Hematopoietic multipotent progenitor cell treated with erythropoietin and hydrocortisone succinate and interleukin-3 and kit ligand, for 6 days (in vitro differentiated cells): ENCODE data around the gene ILF3.

Source experiments
- DNase-seq: peaks from one replicate; pipeline ENCODE4 v3.0.0-alpha.2; 2015

The ILF3 gene

DNA sequence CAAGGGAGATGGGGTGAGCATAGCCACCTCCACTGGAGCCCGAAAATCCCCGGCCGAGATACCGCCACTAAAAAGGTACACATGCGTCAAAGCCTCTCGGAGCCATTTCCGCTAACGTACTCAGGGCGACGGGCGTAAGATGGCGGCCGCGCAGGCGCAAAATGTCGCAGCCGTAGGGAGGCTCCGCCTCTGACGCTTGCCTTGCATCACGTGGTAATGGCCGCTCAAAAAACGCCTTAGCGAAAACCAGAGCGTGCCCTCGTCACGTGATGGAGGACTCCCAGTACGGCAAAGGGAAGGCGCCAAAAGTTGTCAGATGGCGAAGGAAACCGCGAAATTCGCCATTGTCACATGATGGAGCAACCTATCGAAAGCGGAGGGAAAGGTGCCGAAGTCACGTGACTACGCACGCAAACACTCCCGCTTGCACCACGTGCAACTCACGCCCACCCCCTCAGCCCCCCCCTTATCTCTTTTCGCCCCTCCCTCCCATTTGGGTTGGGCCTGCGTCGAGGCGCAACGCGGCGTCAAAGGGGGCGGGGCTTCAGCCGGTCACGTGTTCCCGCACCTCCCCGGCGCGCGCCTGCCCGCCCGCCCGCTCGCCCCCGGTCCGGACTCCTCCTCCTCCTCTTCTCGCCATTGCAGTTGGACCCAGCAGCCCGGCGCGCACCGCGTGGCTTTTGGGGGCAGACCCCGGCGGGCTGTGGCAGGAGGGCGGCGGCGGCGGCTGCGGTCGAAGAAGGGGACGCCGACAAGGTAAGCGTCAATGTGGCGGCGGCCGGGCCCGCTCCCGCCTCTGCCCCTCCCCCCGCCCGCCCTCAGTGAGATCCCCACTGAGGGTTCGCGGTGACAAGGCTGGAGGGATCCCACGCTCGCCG lies at the start of gene ILF3:
ILF3 (plus strand) TSS at position 615 of the 878 bp plus-strand sequence. CDS start 16,260 bp downstream, outside the sequence.
- DNase-seq: peak; percentile 100

DNA sequence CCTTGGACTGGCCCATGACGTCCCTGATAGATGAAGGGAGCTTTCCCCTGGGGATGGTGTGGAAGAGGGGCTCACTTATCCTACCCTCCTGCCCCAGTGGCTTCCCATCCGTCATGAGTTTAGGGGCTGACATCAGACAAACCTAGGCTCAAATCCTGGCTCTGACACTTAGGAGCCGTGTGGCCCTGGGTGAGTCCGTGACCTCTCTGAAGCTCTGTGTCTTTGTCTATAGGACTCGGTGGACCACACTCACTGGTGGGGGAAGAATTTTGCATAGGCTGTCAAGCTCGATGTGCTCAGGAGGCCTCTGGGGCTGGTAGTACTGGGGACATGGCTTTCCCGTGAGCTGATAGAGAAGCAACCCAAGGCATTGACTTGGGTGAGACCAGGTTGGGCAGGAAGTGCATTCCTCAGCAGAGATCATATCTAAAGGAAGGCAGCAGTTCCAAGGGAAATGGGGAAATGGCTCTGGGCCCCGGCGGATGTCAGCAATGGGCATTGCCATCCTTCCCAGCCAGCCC lies 49.6 kb upstream of the ILF3 start:
- peak; percentile 36 for DNase-seq

DNA sequence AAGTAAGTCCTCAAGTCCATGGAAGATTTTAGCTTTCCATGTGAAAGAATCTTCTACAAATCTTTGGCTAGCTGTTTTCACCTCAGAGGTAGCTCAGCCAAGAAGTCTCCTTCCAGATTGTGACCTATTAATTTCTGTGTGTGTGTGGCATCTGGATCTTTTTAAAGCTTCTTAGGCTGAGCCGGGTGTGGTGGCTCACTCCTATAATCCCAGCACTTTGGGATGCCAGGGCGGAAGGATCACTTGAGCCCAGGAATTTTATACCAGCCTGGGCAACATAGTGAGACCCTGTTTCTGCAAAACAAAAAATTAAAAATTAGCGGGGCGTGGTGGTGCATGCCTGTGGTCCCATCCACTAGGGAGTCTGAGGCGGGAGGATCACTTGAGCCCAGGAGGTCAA lies 42.2 kb upstream of the ILF3 start:
- DNase-seq: no peak

DNA sequence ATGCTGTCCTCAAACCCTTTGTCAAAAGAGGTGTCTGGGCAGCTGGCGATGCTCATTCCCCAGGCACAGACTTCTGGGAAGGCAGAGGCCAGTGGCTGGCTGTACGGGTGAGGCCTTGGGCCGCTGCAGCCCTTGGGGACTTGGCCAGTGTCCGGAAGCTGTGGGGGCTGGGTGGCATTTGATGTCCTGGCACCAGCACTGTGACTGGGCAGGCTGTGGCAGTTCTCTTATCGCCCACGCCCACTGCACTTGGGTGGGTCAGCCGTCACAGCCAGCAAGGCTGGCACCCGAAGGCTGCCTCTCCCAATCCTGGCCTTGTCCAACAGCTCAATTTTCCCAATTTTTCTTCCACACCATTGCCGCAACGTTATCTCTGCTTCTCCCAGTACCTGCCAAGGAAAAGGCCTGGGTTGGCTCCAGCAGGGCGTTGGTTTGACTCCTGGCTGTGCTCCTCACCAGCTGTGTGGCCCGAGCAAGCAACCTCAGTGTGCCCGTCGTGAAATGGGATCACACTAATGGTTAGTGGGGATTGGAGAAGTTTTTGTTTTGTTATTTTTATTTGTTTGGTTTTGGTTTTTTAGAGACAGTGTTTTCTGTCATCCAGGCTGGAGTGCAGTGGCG lies 41.5 kb upstream of the ILF3 start:
- peak; percentile 72 for DNase-seq

DNA sequence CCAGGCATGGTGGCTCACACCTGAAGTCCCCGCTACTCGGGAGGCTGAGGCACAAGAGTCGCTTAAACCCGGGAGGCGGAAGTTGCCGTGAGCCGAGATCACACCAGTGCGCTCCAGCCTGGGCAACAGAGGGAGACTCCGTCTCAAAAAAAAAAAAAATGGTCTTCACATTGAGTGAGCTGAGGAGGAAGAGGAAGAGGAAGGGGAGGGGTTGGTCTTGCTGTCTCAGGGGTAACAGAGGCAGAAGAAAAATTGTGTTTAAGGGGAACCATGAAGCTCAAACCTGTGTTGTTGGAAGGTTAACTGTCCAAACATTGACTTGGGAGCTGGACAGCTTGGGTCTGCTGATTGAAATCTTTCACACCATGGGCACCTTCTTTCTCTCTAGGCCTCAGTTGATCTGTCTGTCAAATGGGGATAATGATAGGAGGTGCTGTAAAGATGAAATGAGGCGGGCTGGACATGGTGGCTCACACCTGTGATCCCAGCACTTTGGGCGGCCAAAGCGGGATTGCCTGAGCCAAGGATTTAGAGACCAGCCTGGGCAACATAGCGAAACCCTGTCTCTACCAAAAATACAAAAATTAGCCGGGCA lies 38.6 kb upstream of the ILF3 start:
- no peak for DNase-seq

DNA sequence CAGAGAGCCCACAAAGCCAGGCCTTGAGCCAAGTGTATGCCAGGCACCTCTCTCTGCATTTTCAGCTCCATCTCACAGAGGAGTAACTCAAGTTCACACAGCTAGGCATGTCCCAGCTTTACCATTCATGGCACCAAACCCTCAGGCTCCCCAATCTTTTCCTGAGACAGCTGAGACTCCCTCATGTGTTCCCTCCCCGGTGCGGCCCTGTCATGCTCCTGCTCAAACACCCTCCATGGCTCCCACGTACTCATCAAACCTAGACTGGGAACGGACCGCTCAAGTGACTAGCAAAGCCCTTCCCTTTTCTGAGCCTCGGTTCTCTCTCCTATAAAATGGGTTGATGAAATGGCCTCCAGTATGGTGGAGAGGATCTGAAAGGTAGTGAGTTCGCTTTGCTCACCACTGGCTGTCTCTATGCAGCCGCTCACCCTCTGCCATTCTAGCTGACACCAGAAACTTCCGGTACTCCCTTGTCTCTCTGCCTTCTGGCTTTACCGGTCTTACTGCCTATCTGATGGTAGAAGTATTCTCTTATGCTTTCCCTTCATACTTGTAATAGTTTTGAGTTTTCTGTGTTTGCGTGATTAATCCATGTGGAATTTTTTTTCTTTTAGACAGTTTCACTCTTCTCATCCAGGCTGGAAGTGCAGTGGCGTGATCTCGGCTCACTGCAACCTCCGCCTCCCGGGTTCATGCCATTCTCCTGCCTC lies 36.6 kb upstream of the ILF3 start:
- DNase-seq: peak; percentile 60

DNA sequence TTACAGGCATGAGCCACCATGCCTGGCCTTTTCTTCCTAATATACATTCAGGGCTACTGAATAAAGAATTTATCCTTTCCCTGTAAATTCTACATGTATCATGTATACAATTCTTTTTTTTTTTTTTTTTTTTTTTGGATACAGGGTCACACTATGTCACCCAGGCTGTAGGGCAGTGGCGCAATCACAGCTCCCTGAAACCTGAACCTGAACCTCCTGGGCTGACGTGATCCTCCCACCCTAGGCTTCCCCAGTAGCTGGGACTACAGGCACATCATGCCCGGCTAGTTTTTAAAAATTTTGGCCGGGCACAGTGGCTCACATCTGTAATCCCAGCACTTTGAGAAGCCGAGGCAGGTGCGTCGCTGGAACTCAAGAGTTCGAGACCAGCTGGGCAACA lies 35.3 kb upstream of the ILF3 start:
- DNase-seq: no peak

DNA sequence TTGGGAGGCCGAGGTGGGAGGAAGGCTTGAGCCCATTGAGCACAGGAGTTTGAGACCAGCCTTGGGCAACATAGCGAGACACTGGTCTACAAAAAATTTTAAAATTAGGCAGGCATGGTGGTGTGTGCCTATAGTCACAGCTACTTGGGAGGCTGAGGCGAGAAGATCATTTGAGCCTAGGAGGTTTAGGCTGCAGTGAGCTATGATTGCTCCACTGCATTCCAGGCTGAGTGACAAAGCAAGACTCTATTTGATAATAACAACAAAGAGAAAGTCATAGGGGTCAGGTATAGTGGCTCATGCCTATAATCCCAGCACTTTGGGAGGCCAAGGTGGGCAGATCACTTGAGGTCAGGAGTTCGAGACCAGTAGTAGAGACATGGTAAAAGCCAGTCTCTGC lies 33.4 kb upstream of the ILF3 start:
- no peak for DNase-seq

DNA sequence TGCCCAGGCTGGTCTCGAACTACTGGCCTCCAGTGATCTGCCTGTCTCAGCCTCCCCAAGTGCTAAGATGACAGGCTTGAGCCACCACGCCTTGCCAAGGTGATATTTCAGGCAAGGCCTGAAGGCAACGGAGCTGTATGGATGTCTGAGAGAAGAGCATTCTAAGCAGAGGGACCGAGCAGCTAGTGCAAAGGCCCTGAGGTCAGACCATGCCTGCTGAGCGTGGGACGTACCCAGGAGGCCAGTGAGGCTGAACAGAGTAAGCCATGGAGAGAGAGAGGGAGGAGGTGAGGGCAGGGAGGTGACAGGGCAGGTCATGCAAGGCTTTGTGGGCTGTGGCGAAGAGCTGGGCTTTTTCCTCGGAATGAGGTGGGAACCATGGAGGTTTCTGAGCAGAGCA lies 32.2 kb upstream of the ILF3 start:
- DNase-seq: no peak

DNA sequence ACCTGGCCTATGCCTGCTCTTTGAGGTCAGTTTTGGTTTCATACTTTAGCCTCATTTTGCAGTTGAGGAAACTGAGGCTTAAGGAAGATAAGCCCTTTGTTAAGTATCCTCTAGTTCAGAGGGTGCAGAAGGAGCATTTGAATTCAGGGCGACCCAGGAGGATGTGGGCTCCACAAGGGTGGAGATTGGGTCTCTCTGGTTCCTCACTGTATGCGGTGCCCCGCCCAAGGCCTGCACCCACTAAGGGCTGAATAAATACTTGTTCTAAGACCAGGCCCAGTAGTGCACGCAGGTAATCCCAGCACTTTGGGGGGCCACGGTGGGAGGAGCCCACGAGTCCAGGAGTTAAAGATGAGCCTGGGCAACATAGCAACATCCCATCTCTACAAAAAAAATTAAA lies 29.6 kb upstream of the ILF3 start:
- no peak for DNase-seq

DNA sequence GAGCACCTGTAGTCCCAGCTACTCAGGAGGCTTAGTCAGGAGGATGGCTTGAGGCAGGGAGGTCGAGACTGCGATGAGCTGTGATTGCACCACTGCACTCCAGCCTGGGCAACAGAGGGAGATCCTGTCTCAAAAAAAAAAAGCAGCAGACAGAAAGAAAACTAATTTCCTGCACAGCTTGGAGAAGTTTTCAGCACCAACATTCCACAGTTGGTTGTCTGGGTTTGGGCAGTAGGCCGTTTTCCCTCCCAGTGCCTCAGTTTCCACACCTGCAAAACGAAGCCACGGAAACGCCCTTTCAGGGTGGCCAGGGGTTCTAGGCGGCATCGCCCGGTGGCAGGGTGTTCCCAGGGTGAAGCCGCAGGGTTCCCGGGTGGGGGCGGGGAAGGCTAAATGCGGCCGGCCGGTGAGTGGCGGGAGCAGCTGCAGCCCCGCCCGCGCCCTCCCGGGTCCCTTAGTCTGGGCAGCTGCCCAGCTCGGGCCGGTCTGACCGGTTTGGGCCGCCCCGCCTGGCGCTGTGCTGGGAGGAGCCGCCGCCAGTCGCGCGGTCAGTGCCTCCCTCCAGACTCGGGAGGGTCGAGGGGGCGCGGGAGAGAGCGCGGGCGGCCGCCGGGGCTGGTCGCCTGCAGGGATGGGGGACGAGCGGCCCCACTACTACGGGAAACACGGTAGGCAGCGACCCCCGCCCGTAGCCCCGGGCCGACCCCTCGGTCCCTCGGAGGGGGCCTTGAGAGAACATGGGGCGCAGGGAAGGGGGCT lies 29.0 kb upstream of the ILF3 start, which contains the start of gene SLC44A2:
SLC44A2 (plus strand) TSS at position 551 of the 759 bp plus-strand sequence; CDS start at position 632, 81 bp downstream.
- DNase-seq: no peak

DNA sequence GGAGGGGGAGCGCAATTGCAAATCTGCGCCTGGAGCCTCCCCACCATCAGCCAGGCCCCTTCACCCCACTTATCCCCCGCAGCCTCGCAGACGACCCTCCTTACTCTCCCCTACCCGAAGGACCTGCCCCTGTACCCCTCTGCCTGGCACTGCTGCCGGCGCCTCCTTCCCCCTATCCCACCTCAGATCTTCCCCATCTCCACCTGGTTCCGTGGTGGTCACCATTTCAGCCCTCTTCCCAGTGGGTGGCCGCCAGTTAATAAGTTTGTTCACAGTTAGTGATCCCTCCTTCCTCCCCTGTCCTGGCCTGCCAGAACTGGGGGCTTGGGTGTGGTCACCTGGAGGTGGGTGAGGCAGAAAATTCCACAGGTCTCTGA lies 28.4 kb upstream of the ILF3 start:
- no peak for DNase-seq

DNA sequence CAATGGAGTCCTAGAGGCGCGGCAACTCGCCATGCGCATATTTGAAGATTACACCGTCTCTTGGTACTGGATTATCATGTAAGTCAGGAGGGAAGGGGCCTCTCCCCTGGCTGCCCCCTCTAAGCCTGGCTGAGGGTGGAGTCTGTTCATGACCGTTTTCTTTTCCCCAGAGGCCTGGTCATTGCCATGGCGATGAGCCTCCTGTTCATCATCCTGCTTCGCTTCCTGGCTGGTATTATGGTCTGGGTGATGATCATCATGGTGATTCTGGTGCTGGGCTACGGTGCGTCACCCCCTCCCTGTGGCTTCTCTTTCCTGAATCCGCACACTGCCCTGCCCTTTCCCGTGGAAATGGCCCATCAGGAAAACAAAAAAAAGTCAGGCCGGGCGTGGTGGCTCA lies 22.3 kb upstream of the ILF3 start:
- no peak for DNase-seq

DNA sequence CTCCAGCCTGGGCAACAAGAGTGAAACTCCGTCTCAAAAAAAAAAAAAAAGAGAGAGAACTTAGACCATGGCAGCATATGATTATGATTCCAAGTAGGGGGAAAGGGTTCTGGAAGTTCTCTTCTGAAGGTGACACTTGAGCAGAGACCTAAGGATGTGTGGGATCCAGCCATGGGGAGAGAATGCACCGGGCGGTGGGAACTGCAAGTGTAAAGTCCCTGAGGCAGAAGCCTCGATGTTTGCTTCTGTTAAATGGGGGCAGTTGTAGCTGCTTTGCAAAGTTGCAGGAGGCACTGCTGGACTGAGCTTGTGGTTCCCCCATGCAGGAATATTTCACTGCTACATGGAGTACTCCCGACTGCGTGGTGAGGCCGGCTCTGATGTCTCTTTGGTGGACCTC lies 19.7 kb upstream of the ILF3 start:
- DNase-seq: no peak

DNA sequence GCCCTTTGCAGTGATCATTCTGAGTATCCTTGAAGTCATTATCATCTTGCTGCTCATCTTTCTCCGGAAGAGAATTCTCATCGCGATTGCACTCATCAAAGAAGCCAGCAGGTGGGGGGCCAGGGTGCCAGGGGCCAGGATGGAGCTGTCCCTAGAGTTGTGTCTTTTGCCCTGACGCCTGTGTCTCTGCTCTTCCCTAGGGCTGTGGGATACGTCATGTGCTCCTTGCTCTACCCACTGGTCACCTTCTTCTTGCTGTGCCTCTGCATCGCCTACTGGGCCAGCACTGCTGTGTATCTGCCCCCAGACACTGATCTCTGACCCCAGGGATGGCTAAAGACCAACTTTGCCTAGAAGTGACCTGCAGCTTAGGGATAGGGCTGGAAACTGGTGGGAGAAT lies 19.2 kb upstream of the ILF3 start:
- no peak for DNase-seq

DNA sequence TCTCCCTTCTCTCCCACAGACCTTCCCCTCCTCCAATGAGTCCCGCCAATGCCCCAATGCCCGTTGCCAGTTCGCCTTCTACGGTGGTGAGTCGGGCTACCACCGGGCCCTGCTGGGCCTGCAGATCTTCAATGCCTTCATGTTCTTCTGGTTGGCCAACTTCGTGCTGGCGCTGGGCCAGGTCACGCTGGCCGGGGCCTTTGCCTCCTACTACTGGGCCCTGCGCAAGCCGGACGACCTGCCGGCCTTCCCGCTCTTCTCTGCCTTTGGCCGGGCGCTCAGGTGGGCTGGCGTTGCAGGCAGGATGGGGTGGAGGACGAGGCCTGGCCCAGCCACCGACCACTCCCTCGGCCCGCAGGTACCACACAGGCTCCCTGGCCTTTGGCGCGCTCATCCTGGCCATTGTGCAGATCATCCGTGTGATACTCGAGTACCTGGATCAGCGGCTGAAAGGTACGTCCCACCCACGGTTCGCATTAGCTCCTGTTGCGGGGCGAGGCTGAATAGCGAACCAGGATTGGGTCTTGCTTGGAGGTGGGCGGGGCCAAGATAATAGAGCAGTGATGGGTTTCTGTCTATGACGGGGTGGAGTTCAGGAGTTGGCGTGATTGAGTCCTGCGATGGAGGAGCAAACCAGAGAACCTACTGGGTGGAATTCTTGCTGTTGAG lies 17.7 kb upstream of the ILF3 start:
- no peak for DNase-seq

DNA sequence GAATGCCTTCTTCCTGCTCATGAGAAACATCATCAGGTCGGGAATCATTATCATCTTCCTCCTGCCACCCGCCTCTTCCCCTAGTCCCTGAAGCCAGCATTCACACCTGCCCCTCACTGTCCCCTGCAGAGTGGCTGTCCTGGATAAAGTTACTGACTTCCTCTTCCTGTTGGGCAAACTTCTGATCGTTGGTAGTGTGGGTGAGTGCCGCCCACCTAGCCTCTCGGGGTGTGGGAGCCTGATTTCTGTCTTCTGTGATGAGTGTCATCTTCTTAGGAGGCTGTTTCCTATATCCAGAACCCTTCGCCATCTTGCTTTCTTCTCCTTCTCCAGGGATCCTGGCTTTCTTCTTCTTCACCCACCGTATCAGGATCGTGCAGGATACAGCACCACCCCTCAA lies 16.3 kb upstream of the ILF3 start:
- no peak for DNase-seq

DNA sequence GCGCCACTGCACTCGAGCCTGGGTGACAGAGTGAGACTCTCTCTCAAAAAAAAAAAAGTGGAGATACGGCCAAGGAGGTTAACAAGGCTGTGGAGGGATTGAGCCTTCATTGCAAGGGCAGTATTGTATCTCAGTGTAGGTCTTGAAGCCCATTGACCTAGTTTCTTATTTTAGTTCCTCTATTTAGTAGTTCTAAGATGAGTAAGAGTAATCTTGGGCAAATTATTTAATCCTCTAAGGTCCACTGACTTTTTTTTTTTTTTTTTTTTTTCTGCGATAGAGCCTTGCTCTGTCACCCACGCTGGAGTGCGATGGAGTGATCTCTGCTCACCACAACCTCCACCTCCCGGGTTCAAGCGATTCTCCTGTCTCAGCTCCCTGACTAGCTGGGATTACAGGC lies 14.3 kb upstream of the ILF3 start:
- peak; percentile 37 for DNase-seq

DNA sequence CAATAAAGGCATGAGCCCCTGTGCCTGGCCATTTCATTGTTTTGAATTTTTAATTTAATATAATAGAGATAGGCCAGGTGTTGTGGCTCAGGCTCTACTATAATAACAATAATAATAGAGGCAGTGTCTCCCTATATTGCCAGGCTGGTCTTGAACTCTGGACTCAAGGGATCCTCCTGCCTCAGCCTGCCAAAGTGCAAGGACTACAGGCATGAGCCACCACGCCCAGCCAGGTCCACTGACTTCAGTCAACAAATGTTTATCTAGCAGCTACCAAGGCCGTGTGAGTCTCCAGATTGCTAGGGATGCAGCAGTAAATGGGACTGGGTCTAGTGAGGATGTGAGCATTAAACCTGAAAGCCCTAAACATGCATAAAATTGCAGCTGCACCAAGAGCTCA lies 13.8 kb upstream of the ILF3 start:
- DNase-seq: no peak

DNA sequence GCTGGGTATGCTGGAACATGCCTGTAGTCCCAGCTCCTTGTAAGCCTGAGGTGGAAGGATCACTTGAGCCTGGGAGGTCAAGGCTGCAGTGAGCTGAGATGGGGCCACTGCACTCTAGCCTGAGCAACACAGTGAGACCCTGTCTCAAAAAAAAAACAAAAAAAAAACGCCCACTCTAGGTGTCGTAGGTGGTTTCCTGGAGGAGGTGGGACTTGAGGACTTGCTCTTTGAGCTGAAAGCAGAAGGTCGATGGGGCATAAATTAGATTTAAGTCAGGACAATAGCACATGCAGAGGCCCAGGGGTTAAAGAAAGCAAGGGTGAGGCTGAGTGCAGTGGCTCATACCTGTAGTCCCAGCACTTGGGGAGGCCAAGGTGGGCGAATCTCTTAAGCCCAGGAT lies 12.9 kb upstream of the ILF3 start:
- no peak for DNase-seq

DNA sequence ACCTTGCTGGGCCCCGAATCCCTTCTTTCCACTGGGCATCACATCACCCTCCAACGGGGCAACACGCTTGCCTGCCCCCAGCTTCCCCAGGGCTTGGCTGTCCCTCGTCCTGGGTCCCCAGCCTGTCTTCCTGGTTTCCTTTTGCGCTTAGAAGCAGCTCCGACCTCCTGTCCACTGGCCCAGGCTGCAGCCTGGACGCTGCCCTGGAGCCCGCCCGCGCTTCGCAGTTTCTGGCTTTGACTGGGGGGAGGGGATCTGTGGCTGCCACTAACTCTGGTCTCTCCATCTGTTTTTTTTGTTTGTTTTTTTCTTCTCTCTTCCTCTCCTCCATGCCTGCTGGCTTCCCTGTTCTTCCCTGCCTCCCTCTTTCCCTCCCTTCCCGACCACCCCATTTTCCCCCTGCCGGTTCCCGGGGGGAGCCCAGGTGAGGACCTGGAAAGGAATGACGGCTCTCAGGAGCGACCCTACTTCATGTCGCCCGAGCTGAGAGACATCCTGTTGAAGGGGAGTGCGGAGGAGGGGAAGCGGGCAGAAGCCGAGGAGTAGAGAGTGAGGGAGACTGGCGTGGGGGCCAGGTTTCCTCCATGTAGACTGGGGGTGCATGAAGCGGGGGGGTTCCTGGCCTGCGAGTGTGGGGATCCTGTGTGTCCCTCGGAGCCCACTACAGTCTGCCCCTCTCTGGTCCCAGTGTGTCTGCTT lies 11.5 kb upstream of the ILF3 start:
- no peak for DNase-seq
